BLaER1 (cell line): ENCODE results near the gene SPOCK1.

ENCODE experiments used
- H3K27ac ChIP-seq: shearing (Covaris generic); formaldehyde crosslinking; 2 replicates; pipeline ENCODE4 v1.8.1; 2022
- H3K27me3 ChIP-seq: shearing (Covaris generic); formaldehyde crosslinking; 2 replicates; pipeline ENCODE4 v1.8.1; 2022
- H3K36me3 ChIP-seq: shearing (Covaris generic); formaldehyde crosslinking; 2 replicates; pipeline ENCODE4 v1.8.1; 2022
- H3K4me1 ChIP-seq: shearing (Covaris generic); formaldehyde crosslinking; 2 replicates; pipeline ENCODE4 v1.8.1; 2022
- H3K4me2 ChIP-seq: shearing (Covaris generic); formaldehyde crosslinking; 2 replicates; pipeline ENCODE4 v1.8.1; 2022
- H3K4me3 ChIP-seq: shearing (Covaris generic); formaldehyde crosslinking; 2 replicates; pipeline ENCODE4 v1.8.1; 2022
- H3K9ac ChIP-seq: shearing (Covaris generic); formaldehyde crosslinking; 2 replicates; pipeline ENCODE4 v1.8.1; 2022
- H3K9me3 ChIP-seq: shearing (Covaris generic); formaldehyde crosslinking; 2 replicates; pipeline ENCODE4 v1.8.1; 2022
- H4K20me1 ChIP-seq: shearing (Covaris generic); formaldehyde crosslinking; 2 replicates; pipeline ENCODE4 v1.8.1; 2022
- Cebpa-rat ChIP-seq: shearing (Covaris generic); IDR thresholded peaks from 2 replicates; pipeline ENCODE4 v1.8.1; 2022

SPOCK1 gene

DNA sequence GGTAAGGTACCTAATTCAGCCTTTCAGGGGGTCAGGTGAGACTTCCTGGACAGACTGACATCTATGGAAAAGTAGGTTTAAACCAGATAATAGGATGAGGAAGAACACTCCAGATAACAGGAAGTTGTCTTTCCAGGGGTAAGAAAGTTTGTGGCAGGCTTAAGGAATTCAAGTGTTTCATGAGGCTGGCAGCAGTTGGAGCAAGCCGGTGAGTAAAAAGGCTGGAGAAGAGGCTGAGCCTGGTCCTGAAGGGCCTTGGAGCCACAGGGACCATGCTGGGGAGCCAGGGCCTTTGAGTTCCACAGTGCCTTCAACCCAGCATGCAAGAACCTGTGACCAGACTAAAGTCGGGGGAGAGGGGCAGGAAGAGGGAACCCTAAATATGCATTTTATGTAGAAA is 353.4 kb downstream of the SPOCK1 start:
- no peak overlapping the region for H3K9ac ChIP-seq
- no peak overlapping the region for H3K4me3 ChIP-seq
- H3K9me3 ChIP-seq: no peaks in the 10 kb centered on the region
- H3K27ac ChIP-seq: no peak overlapping the region
- H3K27me3 ChIP-seq: no peaks in the 10 kb centered on the region
- TF ChIP-seq Cebpa-rat: no peak
- H3K36me3 ChIP-seq: no peaks in the 10 kb centered on the region
- H4K20me1 ChIP-seq: no peaks in the 10 kb centered on the region
- no peak overlapping the region for H3K4me2 ChIP-seq
- peaks cover 23% of the 10 kb centered on the region for H3K4me1 ChIP-seq

DNA sequence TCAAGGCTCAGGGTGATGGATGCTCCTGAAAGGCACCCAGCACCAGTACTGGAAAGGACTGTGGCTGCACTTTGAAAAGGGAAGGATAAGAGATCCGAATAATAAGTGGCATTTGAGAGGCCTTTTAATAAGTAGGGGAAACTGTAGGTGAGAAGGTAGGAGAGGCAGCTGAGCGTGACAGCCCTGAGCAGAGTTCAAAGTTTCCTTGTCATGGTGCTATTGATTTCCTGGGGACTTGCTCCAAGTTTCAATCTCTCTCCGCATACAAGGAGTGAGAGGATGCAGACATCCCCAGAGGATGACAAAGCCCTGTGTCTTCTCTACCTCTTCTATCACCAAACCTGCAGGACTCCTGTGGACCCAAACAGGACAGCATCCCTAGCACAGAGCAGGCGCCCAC is 354.5 kb downstream of the SPOCK1 start:
- peaks cover 23% of the 10 kb centered on the region for H3K4me1 ChIP-seq
- no peaks in the 10 kb centered on the region for H3K36me3 ChIP-seq
- TF ChIP-seq Cebpa-rat: no peak
- no peak overlapping the region for H3K4me3 ChIP-seq
- no peaks in the 10 kb centered on the region for H3K9me3 ChIP-seq
- H3K27me3 ChIP-seq: no peaks in the 10 kb centered on the region
- H3K27ac ChIP-seq: no peak overlapping the region
- no peak overlapping the region for H3K9ac ChIP-seq
- H3K4me2 ChIP-seq: no peak overlapping the region
- no peaks in the 10 kb centered on the region for H4K20me1 ChIP-seq

DNA sequence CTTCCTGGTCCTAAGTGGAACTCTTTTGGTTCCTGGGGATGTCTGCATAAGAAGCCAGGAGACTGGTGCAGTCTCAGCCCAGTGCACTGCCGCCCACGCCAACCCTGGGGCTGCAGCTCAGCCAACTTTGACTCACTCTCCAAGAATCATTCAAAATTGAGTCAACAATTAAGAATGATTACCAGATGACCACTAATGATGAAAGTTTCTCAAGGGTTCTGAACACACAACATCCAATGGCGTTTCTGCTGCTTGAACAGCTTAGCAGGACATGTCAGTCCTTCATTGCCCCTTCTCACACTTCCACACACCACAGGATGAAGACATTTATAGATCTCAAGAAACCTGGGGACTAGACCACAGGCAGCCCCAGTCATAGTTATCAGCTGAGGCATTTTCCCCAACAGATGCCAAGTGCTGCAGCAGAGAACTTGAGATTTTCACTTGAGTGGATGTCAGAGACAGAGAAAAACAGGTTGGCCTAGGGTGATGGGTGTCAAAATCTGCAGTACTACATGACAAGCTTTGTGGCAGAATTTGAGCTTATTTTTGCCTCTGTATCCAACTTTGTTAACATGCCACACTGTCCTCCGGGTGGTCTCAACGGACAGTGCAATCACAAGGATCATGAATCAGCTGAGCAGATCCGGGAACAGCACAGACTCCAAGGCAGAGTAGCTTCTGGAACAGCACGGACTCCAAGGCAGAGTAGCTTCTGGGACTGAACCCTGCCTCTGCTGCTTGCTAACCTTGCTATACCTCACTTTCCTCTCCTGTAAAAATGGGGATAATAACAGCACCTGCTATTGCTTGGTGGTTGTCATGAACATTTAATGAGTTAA is 356.1 kb downstream of the SPOCK1 start:
- no peak overlapping the region for H3K27ac ChIP-seq
- H3K36me3 ChIP-seq: no peaks in the 10 kb centered on the region
- no peaks in the 10 kb centered on the region for H3K27me3 ChIP-seq
- H3K9ac ChIP-seq: no peak overlapping the region
- H3K4me3 ChIP-seq: no peak overlapping the region
- no peaks in the 10 kb centered on the region for H4K20me1 ChIP-seq
- H3K9me3 ChIP-seq: no peaks in the 10 kb centered on the region
- no peak for TF ChIP-seq Cebpa-rat
- peak overlapping the region; percentile 20 for H3K4me2 ChIP-seq
- H3K4me1 ChIP-seq: peaks cover 23% of the 10 kb centered on the region

DNA sequence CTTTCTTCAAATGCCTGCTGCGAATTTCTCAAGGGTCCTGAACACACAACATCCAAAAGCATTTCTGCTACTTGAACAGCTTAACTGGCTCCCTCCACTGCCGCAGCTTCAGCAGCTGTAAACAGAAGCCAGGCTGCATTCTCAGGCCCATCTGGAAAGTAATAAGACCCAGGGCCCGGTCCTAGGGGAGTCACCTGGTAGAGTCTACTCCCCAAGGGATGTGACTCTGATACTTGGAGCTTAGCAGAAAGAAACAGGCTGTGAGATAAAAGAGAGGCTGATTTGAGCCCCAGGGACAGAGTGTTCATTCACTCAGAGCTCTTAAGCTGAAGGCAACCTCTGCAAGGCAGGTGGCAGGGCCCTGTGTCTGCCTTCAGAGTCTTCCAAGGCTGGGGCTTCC is 356.8 kb downstream of the SPOCK1 start:
- peak overlapping the region; percentile 20 for H3K4me2 ChIP-seq
- no peak overlapping the region for H3K9ac ChIP-seq
- H3K4me3 ChIP-seq: no peak overlapping the region
- no peaks in the 10 kb centered on the region for H4K20me1 ChIP-seq
- no peak for TF ChIP-seq Cebpa-rat
- peaks cover 23% of the 10 kb centered on the region for H3K4me1 ChIP-seq
- no peak overlapping the region for H3K27ac ChIP-seq
- no peaks in the 10 kb centered on the region for H3K27me3 ChIP-seq
- no peaks in the 10 kb centered on the region for H3K9me3 ChIP-seq
- no peaks in the 10 kb centered on the region for H3K36me3 ChIP-seq

DNA sequence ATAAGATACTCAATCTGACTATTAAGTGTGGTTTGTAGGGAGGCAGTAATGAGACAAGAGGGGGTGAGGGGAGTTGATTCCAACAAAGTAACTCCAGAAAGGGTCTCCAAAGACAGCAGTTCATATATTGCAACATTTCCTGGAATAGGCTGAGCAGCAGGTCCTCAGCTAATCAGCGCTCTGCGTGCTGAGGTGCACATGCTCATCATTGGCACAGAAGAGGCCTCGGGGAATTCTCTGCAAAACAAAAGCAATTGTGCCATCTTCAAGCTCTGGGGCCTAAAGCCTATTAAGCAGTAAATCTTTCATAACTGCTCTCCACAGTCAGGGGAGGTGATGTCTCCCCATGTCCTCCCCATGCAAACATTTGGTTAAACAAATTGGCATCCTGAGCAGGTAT is 357.3 kb downstream of the SPOCK1 start:
- Histone ChIP-seq H3K27me3 (no peaks in the 10 kb centered on the region), H3K27ac (no peak overlapping the region), H3K36me3 (no peaks in the 10 kb centered on the region), H3K9ac (no peak overlapping the region), H3K4me2 (peak overlapping the region; percentile 20), H4K20me1 (no peaks in the 10 kb centered on the region), H3K4me3 (no peak overlapping the region), H3K4me1 (peaks cover 23% of the 10 kb centered on the region), H3K9me3 (no peaks in the 10 kb centered on the region)
- 0 out of 2 replicates have a peak, but pooled peaks have one; percentile 58 for TF ChIP-seq Cebpa-rat

DNA sequence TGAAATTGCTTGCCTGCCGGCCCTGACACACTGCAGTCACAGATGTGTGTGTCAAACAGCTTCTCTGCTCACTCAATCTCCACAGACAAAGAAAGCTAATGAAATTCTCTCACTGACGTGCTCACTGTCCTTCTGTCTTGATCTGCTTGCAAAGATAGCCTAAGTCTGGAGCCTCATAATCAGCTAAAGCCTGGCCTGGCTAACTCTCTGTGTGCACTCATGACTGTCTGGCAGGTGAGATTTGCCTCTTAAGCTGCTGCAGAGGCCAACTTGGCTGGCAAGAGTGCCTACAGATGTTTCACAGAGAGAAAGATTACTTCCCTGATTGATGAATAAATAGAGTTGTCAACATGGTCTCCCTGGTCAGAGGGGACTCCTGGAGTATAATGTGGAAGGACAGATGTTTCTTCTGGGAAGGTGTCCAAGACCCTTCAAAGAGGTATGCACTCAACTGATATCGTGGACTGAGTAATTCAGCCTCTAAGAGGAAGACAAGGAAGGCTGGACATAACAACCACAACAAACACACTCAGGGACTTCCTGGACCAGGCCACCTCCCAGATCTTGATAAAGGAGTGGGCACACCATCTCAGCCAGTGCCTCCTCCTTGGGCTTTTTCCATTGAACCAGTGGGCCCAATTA is 362.0 kb downstream of the SPOCK1 start:
- H3K9me3 ChIP-seq: no peaks in the 10 kb centered on the region
- no peak overlapping the region for H3K9ac ChIP-seq
- H3K27ac ChIP-seq: no peak overlapping the region
- no peak overlapping the region for H3K4me3 ChIP-seq
- no peaks in the 10 kb centered on the region for H4K20me1 ChIP-seq
- H3K4me2 ChIP-seq: no peak overlapping the region
- H3K36me3 ChIP-seq: no peaks in the 10 kb centered on the region
- TF ChIP-seq Cebpa-rat: no peak
- H3K27me3 ChIP-seq: no peaks in the 10 kb centered on the region
- peaks cover 26% of the 10 kb centered on the region for H3K4me1 ChIP-seq

DNA sequence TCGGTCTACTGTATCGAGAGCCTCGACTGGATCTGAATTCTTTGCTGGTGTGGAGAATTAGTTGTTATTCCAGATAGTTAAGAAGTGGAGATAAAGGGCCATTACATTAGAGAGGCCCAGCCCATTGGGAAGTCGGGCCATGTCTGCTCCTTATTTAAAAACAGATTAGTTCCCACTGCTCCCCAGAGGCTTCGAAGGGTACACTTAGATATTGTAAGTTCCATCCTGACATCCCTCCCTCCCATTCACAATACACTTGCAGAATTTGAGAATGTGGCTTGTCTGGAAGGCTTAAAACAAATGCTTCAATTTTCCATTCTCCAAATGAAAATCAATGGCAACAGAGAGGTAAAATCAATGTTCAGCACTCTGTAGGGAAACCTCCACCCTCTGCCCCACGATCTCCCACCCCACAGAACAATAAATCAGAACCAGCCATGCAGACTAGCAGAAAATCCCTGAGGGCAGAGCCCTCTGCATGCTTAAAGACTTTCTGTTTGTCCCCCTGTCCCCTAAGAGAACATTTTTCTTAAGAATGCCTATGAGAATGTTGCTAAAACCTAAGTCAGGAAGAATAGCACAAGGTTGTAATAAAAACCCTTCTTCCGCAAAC is 364.1 kb downstream of the SPOCK1 start:
- H3K4me2 ChIP-seq: peak overlapping the region; percentile 42
- no peaks in the 10 kb centered on the region for H3K36me3 ChIP-seq
- peaks cover 5% of the 10 kb centered on the region; the same call in 1 of the 2 replicates for H3K9me3 ChIP-seq
- no peaks in the 10 kb centered on the region for H4K20me1 ChIP-seq
- H3K27me3 ChIP-seq: no peaks in the 10 kb centered on the region
- TF ChIP-seq Cebpa-rat: no peak
- no peak overlapping the region for H3K27ac ChIP-seq
- H3K9ac ChIP-seq: no peak overlapping the region
- peaks cover 16% of the 10 kb centered on the region for H3K4me1 ChIP-seq
- H3K4me3 ChIP-seq: no peak overlapping the region

DNA sequence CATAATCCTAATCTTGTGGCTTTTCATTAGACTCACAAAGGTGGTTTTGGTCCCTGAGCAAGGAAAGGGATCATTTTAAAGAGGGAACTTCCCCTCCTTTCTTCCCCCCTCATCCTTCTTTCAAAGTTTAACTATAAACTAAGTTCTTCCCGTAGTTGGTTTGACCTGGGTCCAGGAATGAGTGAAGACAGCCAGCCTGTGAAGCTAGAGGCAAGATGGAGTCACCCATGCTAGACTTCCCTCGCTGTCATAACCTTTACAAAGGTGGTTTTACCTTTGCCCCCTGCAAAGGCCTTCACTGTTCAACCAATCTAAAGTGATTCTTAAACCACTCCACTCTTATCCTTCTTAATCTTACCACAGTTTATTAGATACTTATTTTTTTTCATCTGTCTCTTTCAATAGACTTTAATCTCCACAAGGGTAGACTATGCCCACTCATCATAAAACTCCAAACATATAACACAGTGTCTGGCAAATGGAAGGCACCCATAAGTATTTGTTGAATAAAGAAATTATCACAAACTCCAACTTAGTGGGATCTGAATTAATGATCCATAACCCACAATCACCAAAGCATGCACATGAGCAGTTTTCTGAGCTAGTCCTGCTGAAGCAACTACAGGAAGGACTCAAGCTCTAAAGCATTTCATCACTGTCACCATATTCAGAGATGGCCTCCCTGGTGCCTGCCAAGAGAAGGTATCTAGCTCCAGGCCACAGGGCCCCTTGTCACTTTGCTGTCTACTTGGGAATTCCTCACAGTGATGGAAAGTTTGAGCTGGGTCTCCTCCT is 369.0 kb downstream of the SPOCK1 start:
- Histone ChIP-seq H3K4me1 (peaks cover 11% of the 10 kb centered on the region), H3K4me3 (no peak overlapping the region), H3K9ac (no peak overlapping the region), H3K27ac (no peak overlapping the region), H3K9me3 (peaks cover 16% of the 10 kb centered on the region), H3K4me2 (no peak overlapping the region), H4K20me1 (no peaks in the 10 kb centered on the region), H3K36me3 (no peaks in the 10 kb centered on the region), H3K27me3 (no peaks in the 10 kb centered on the region)
- no peak for TF ChIP-seq Cebpa-rat

DNA sequence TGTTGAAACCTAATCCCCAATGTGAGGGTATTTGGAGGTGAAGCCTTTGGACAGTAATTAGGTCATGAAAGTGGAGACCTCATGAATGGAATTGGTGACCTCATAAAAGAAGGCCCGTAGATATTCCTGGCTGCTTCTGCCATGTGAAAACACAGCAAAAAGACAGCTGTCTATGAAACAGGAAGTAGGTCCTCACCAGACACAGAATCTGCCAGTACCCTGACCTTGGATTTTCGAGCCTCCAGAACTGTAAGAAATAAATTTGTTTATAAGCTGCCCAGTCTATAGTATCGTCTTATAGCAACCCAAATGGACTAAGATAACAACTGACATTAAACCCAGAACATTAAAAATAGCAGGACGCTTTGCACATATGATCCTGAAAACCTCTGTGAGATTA is 371.1 kb downstream of the SPOCK1 start:
- Histone ChIP-seq H3K9me3 (peaks cover 16% of the 10 kb centered on the region), H3K27me3 (no peaks in the 10 kb centered on the region), H3K27ac (no peak overlapping the region), H3K9ac (no peak overlapping the region), H3K36me3 (no peaks in the 10 kb centered on the region), H3K4me3 (no peak overlapping the region), H3K4me2 (no peak overlapping the region), H3K4me1 (peaks cover 11% of the 10 kb centered on the region), H4K20me1 (no peaks in the 10 kb centered on the region)
- TF ChIP-seq Cebpa-rat: no peak

DNA sequence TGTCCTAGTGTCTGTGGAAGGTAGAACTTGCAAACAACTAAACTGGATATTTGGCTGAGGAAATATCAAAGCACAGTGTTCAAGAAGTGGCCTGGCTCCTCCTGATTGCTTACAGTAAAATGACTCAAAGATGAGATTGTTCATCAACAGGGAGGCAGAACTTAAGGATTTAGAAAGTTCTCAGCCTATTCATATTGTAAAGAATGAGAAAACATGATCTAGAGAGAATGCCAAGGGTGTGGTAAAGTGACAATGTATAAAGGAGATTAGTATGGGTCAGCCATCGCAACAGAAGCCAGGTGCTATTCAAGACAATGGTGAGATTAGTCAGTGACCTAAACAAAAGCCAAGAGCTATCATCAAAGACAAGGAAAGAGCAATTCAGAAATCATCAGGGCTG is 372.3 kb downstream of the SPOCK1 start:
- Histone ChIP-seq H3K27me3 (no peaks in the 10 kb centered on the region), H3K9me3 (peaks cover 16% of the 10 kb centered on the region), H3K4me1 (peaks cover 11% of the 10 kb centered on the region), H3K36me3 (no peaks in the 10 kb centered on the region), H3K4me3 (no peak overlapping the region), H3K27ac (no peak overlapping the region), H3K9ac (no peak overlapping the region), H3K4me2 (no peak overlapping the region), H4K20me1 (no peaks in the 10 kb centered on the region)
- TF ChIP-seq Cebpa-rat: no peak
